Vagina (tissue), 2 donors: ENCODE results near the gene ZDHHC3. TPM values are rescaled to one million over a fixed set of nuclear protein-coding genes. Genes with fewer than 3 reads are reported as not detected.
"Not testable (repeated sequence)": the region's sequence is repeated elsewhere in the genome, so short reads cannot be mapped to it uniquely, and the experiment has no call there.

Source experiments
- DNase-seq, 2 donors: peaks; one replicate each; pipeline ENCODE4 v3.0.0-alpha.2; 2017; ENCODE audit errors: extremely low spot score in 2 of 2
- H3K27ac ChIP-seq: fragments of 200-600 bp; sonication (generic); one replicate; pipeline ENCODE4 v1.5.1; 2019
- H3K27me3 ChIP-seq: fragments of 200-600 bp; sonication (generic); one replicate; pipeline ENCODE4 v1.5.1; 2019
- H3K36me3 ChIP-seq, 2 donors: fragments of 200-600 bp; sonication (generic); one replicate each; pipeline ENCODE4 v1.5.1; 2017 to 2019
- H3K4me1 ChIP-seq: fragments of 200-600 bp; sonication (generic); one replicate; pipeline ENCODE4 v1.5.1; 2019
- H3K4me3 ChIP-seq, 2 donors: fragments of 200-600 bp; sonication (generic); 1 replicate in 1 of 2; 2 replicates in 1 of 2; pipeline ENCODE4 v1.5.1; 2016 to 2019
- H3K9me3 ChIP-seq: fragments of 200-600 bp; sonication (generic); one replicate; pipeline ENCODE4 v1.5.1; 2019
- POLR2A ChIP-seq, 2 donors: fragments of 450-650 bp; IDR thresholded peaks; one replicate each; pipeline ENCODE4 v1.6.1; 2017; ENCODE audit warnings: antibody characterized with exemption in 2 of 2, mild to moderate bottlenecking in 2 of 2, moderate library complexity in 2 of 2
- POLR2AphosphoS5 ChIP-seq, 2 donors: sonication (generic); formaldehyde crosslinking; IDR thresholded peaks; one replicate each; pipeline ENCODE4 v1.9.0; 2017; ENCODE audit warnings: antibody characterized with exemption in 2 of 2, mild to moderate bottlenecking in 2 of 2, low read depth in 1 of 2; ENCODE audit not compliant: insufficient read depth in 1 of 2
- intact Hi-C: fragments of 100-400 bp; cut with DNase I; formaldehyde crosslinking; loops from one replicate; pipeline ENCODE4 v1.15.1; 2023
- total RNA-seq: library from RNA; depleted of rRNA; stranded (reverse); fragments of >200 nt; gene quantifications from one replicate; pipeline ENCODE4 v1.2.3, GENCODE V29; 2016
- TF ChIP-seq, protein P1 (sequence below), 3 experiments: fragments of 450-650 bp in 2 of 3; fragments of 200-600 bp in 1 of 3; sonication (generic) in 1 of 3; IDR thresholded peaks; one replicate each; pipeline ENCODE4 v1.5.1; 2017 to 2019; ENCODE audit warnings: antibody characterized with exemption in 3 of 3, mild to moderate bottlenecking in 2 of 3, moderate library complexity in 2 of 3

Gene ZDHHC3
- total RNA-seq, 1 donor from 2014 or later = 83.5 TPM

GRCh38 chr3:44952689-44953088, 23.3 kb downstream of the ZDHHC3 start:
- peaks cover 20% of the 10 kb centered on the region for H3K4me1 ChIP-seq
- peaks cover 0 to 5% of the 10 kb centered on the region in 2 donors for H3K36me3 ChIP-seq
- H3K9me3 ChIP-seq = no peaks in the 10 kb centered on the region
- H3K27ac ChIP-seq = no peak overlapping the region
- H3K4me3 ChIP-seq = no peak overlapping the region
- no peak for DNase-seq
- TF ChIP-seq POLR2A (IDR thresholded peaks at IDR 0.05) = no peak
- TF ChIP-seq, protein P1, sequence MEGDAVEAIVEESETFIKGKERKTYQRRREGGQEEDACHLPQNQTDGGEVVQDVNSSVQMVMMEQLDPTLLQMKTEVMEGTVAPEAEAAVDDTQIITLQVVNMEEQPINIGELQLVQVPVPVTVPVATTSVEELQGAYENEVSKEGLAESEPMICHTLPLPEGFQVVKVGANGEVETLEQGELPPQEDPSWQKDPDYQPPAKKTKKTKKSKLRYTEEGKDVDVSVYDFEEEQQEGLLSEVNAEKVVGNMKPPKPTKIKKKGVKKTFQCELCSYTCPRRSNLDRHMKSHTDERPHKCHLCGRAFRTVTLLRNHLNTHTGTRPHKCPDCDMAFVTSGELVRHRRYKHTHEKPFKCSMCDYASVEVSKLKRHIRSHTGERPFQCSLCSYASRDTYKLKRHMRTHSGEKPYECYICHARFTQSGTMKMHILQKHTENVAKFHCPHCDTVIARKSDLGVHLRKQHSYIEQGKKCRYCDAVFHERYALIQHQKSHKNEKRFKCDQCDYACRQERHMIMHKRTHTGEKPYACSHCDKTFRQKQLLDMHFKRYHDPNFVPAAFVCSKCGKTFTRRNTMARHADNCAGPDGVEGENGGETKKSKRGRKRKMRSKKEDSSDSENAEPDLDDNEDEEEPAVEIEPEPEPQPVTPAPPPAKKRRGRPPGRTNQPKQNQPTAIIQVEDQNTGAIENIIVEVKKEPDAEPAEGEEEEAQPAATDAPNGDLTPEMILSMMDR (IDR thresholded peaks at IDR 0.05) = no peak
- no peak for TF ChIP-seq POLR2AphosphoS5 (IDR thresholded peaks at IDR 0.05; ENCODE audit: insufficient read depth in 1 of 2, low read depth in 1 of 2)
- intact Hi-C loops = no loop called here
- no peaks in the 10 kb centered on the region for H3K27me3 ChIP-seq

GRCh38 chr3:44950275-44950734, 25.7 kb downstream of the ZDHHC3 start:
- Histone ChIP-seq H3K27me3 (no peaks in the 10 kb centered on the region), H3K4me1 (peaks cover 12% of the 10 kb centered on the region), H3K9me3 (no peaks in the 10 kb centered on the region), H3K36me3 (no peaks in the 10 kb centered on the region), H3K4me3 (no peak overlapping the region), H3K27ac (no peak overlapping the region)
- TF ChIP-seq, protein P1 (IDR thresholded peaks at IDR 0.05) = no peak
- TF ChIP-seq POLR2A (IDR thresholded peaks at IDR 0.05) (no peak), POLR2AphosphoS5 (IDR thresholded peaks at IDR 0.05; ENCODE audit: insufficient read depth in 1 of 2, low read depth in 1 of 2) (no peak)
- no peak for DNase-seq
- intact Hi-C loops = no loop called here

GRCh38 chr3:44949770-44950169, 26.2 kb downstream of the ZDHHC3 start:
- H3K27ac ChIP-seq, H3K36me3 ChIP-seq, intact Hi-C loops, H3K9me3 ChIP-seq, H3K27me3 ChIP-seq, H3K4me3 ChIP-seq, H3K4me1 ChIP-seq, DNase-seq: not testable (repeated sequence)

DNA sequence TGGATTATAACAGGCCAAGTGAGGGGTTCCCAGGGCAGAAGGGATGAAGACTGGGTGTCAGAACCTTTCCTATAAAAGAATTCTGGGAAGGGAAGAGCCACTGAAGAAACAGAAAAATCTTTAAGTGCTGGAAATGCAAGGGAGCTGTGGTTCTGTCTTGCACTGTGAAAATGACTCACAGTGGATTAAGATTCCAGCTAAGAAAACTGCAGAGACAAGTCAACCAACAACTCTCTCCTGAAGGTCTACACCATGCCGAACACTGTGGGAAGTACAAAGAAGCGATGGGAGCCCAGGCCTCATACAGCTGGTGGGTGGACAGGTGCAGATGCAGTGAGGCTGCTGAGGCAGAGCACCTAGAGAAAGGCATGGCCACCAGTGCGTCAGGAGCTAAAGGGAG, 27.7 kb downstream of the ZDHHC3 start:
- no peak for DNase-seq
- H3K4me1 ChIP-seq = peaks cover 6% of the 10 kb centered on the region
- TF ChIP-seq POLR2A (IDR thresholded peaks at IDR 0.05) (no peak), POLR2AphosphoS5 (IDR thresholded peaks at IDR 0.05; ENCODE audit: insufficient read depth in 1 of 2, low read depth in 1 of 2) (no peak)
- TF ChIP-seq, protein P1 (IDR thresholded peaks at IDR 0.05) = no peak
- H3K36me3 ChIP-seq = peaks cover 0 to 8% of the 10 kb centered on the region in 2 donors
- H3K9me3 ChIP-seq = no peaks in the 10 kb centered on the region
- intact Hi-C loops = no loop called here
- H3K27ac ChIP-seq = no peak overlapping the region
- H3K4me3 ChIP-seq = no peak overlapping the region
- H3K27me3 ChIP-seq = no peaks in the 10 kb centered on the region

- H3K4me1 ChIP-seq = no peaks in the 10 kb centered on the region
- H3K27ac ChIP-seq = no peak overlapping the region
- H3K27me3 ChIP-seq = no peaks in the 10 kb centered on the region
- no peak for DNase-seq
- H3K9me3 ChIP-seq = no peaks in the 10 kb centered on the region
- H3K4me3 ChIP-seq = no peak overlapping the region
- TF ChIP-seq, protein P1 (IDR thresholded peaks at IDR 0.05) = no peak
- TF ChIP-seq POLR2A (IDR thresholded peaks at IDR 0.05) (no peak), POLR2AphosphoS5 (IDR thresholded peaks at IDR 0.05; ENCODE audit: insufficient read depth in 1 of 2, low read depth in 1 of 2) (no peak)
- intact Hi-C loops = no loop called here
- peaks cover 5 to 34% of the 10 kb centered on the region in 2 donors for H3K36me3 ChIP-seq
Observed at GRCh38 chr3:44942202-44942921, 33.6 kb downstream of the ZDHHC3 start.
